GM13976 (cell line): ENCODE data around the gene MIEF1.

Experiments used
- DNase-seq: peaks from one replicate; pipeline ENCODE4 v3.0.0; 2012; ENCODE audit warnings: low spot score
- CTCF ChIP-seq: IDR thresholded peaks from 2 replicates; pipeline ENCODE4 v1.5.1; 2012; ENCODE audit warnings: borderline replicate concordance, mild to moderate bottlenecking; ENCODE audit not compliant: insufficient read depth; ENCODE audit errors: extremely low read depth, missing control alignments, control extremely low read depth
- in situ Hi-C: fragments of 300-500 bp; cut with MboI; formaldehyde crosslinking; loops from one replicate; pipeline ENCODE4 v1.12.0; 2022; ENCODE audit warnings: low sequenced_read_pairs, mixed read lengths, inconsistent platforms; ENCODE audit not compliant: unreplicated experiment

Gene MIEF1

GRCh38 chr22:39470451-39471291 lies 31.4 kb upstream of the MIEF1 start:
- DNase-seq: no peak
- in situ Hi-C loops: no loop called here
- TF ChIP-seq CTCF: no peak

GRCh38 chr22:39471381-39472141 lies 30.5 kb upstream of the MIEF1 start:
- in situ Hi-C loops: no loop called here
- TF ChIP-seq CTCF: no peak
- peak; percentile 74 for DNase-seq

DNA sequence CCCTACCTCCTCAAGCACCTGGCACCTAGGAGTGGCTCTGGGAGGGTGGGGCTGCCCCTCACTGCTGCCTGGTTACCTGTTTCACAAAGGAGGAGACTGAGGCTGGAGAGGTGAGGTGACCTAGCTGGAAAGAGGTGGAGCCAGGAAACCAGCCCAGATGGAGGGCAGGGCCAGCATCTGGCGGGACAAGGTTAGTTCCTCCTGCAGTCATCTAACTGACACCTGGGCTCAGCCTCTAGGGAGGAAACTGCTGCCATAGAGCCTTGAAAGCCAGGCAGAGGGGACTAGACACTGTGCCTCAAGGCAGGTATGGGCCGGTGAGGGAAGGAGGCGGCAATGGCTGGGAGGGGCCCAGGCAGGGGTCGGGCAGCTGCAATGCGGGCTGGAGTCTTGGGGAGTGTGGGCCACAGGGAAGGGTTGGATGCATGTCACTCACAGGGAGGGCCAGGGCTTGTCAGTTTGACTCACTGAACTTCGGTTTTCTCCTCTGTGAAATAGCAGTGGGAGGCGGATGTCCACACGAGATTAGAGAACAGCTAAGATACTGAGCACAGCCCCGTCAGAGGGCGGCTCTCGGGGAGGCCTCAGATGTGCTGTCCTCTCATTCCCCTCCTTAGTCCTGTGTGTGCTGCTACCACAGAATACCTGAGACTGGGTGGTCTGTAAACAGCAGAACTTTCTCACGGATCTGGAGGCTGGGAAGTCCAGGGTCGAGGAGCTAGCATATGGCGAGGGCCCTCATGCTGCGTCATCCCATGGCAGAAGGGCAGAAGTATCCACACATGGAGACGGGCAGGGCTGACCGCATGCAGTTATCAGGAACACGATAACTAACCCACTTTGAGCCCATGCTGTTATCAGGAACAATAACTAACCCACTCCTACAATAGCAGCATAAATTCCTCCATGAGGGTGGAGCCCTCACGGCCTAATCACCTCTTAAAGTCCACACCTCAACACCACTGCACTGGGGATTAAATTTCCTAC lies 29.2 kb upstream of the MIEF1 start:
- no peak for DNase-seq
- in situ Hi-C loops: no loop called here
- no peak for TF ChIP-seq CTCF

DNA sequence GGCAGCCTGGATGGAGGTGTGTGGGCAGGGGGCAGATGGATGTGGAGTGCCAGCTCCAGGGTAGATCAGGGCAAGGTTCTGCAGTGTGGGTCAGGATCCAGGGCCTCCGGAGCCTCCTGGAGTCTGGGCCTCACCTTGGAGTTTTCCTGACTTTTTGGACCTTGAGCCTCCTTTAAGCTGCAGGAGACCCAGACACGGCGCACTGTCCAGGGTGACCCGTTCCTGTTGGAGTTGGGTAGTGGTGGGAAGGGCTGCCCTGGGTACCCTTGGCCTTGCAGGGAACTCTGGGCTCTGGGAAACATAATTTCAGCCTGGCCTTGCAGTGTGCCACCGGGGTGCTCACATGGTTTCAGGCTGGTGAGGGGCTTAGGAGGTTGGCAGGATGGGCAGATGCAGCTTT lies 28.2 kb upstream of the MIEF1 start:
- DNase-seq: no peak
- TF ChIP-seq CTCF: no peak
- in situ Hi-C loops: no loop called here

DNA sequence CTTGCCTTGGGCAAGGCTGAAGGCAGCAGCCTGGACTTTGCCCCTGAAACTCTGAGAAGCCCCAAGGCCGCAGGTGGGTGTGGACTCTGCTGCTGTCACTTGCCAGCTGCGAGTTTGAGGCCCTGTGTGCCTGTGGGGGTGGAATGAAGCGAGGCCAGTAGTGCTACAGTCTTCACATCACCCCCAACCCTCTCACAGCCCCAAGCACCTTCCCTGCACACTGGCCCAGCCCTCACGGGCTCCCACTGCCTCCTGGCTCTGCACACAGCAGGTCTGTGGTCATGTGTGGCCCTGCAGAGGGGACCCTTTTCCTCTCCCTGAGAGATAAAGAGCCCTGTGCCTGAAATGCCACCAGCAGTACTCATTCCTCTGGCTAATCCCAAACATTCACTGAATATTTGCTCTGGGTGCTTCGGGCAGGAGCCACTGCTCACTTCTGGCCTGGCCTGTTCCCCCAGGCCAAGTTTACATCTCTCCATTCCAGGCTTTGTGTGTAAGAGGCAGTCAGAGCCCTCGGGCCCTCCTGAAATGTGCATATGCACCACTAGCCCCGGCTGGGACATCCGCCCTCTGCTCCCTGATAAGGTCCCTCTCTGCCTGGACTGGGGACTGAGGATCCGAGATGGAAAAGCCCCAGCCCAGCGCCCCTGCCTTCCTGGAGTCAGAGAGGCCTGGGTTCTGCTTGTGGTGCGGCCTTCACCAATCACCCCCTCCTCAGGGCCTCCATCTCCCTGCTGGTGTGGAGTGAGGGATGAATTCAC lies 27.6 kb upstream of the MIEF1 start:
- DNase-seq: no peak
- no peak for TF ChIP-seq CTCF
- in situ Hi-C loops: no loop called here

GRCh38 chr22:39475337-39475736 lies 26.8 kb upstream of the MIEF1 start:
- in situ Hi-C loops: no loop called here
- no peak for DNase-seq
- no peak for TF ChIP-seq CTCF
